Measurements from ENCODE around the gene VWA5A.

The VWA5A gene, protein sequence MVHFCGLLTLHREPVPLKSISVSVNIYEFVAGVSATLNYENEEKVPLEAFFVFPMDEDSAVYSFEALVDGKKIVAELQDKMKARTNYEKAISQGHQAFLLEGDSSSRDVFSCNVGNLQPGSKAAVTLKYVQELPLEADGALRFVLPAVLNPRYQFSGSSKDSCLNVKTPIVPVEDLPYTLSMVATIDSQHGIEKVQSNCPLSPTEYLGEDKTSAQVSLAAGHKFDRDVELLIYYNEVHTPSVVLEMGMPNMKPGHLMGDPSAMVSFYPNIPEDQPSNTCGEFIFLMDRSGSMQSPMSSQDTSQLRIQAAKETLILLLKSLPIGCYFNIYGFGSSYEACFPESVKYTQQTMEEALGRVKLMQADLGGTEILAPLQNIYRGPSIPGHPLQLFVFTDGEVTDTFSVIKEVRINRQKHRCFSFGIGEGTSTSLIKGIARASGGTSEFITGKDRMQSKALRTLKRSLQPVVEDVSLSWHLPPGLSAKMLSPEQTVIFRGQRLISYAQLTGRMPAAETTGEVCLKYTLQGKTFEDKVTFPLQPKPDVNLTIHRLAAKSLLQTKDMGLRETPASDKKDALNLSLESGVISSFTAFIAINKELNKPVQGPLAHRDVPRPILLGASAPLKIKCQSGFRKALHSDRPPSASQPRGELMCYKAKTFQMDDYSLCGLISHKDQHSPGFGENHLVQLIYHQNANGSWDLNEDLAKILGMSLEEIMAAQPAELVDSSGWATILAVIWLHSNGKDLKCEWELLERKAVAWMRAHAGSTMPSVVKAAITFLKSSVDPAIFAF

GRCh38 chr11:124114942-124115781, at the start of gene VWA5A:
Gene VWA5A, plus strand, starts transcription at chr11:124115450. Its CDS starts 2,062 bp downstream, at chr11:124117512.
- DNase-seq: peak; percentile 45

GRCh38 chr11:124068601-124069110, 46.6 kb upstream of the VWA5A start:
- no peak for DNase-seq

DNA sequence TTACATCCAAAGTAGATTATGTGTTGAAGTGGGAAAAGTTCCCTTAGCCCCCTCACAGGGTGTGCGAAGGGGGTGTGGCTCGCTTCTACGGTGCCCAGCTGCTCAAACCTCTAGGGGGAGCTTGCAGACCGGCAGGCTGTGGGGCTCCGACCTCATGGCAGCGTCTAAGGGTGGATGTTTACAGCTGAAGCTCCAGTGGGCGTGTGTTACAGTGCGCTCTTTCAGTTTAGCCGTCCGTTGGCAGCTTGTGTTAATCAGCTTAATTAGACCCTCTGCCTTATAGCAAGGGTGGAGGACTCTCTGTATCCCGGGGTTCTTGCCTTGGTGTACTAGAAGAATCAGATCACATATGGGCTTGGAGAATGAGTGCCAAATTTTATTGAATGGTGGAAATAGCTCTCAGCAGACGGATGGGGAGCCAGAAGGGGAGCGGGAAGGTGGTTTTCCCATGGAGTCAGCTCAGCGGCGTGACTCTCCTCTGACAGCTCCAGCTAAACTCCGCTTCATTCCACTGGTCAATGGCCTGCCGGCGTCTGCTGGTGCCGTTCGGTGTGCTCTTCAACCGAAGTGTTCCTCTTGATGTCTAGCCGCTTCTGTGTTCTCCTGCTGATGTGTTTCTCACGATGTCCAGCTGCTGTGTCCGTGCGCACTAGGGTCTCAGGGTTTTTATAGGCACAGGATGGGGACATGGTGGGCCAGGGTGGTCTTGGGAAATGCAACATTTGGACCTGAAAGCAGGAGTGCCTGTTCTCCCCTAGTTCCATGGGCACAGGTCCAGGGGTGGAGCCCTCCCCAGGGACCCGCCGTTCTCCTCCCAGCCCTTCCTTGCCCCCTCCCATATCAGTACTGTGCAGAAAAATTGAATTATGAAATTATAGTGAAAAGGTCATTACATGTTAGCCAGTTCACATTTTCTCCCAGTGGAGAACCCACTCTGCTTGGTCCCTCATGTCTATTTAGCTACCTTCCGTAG, 45.5 kb upstream of the VWA5A start:
- DNase-seq: no peak

- DNase-seq: peak; percentile 75
Measured at GRCh38 chr11:124070915-124071622, 44.2 kb upstream of the VWA5A start.

- no peak for DNase-seq
Measured at GRCh38 chr11:124071623-124071948, 43.7 kb upstream of the VWA5A start.

DNA sequence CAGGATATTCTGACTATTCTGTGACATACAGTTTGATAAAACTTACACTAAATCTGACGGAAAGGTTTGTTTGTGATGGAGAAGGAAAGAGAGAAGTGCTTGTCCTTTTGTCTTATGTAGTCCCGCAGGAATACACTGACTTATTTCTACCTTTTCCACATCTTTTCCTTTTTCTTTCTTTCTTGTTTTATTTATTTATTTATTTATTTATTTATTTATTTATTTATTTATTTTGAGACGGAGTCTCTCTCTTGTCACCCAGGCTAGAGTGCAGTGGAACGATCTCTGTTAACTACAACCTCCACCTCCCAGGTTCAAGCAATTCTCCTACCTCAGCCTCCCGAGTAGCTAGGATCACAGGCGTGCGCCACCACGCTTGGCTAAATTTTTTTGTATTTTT, 43.1 kb upstream of the VWA5A start:
- DNase-seq: no peak

- DNase-seq: no peak
Measured at GRCh38 chr11:124074554-124074953, 40.7 kb upstream of the VWA5A start.

DNA sequence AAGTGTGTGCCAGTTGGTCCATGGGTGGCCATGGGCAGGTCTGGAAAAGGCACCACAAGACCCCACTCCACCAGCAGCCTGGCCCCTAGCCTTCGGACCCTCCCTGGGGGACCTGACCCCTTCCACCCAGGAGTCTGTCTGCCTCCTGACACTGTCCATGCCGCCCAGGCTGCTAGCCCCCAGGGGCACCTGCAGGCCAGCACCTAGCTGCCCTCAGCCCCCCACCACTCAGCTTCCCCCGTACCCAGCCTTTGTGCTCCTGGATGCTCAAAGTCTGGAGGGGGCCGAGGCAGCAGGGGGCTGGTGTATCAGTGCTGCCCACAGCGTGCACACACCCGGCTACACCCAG, 39.8 kb upstream of the VWA5A start:
- DNase-seq: no peak

GRCh38 chr11:124075841-124076651, 39.2 kb upstream of the VWA5A start:
- DNase-seq: no peak

GRCh38 chr11:124077266-124077665, 38.0 kb upstream of the VWA5A start:
- no peak for DNase-seq

GRCh38 chr11:124078591-124078990, 36.7 kb upstream of the VWA5A start:
- no peak for DNase-seq

DNA sequence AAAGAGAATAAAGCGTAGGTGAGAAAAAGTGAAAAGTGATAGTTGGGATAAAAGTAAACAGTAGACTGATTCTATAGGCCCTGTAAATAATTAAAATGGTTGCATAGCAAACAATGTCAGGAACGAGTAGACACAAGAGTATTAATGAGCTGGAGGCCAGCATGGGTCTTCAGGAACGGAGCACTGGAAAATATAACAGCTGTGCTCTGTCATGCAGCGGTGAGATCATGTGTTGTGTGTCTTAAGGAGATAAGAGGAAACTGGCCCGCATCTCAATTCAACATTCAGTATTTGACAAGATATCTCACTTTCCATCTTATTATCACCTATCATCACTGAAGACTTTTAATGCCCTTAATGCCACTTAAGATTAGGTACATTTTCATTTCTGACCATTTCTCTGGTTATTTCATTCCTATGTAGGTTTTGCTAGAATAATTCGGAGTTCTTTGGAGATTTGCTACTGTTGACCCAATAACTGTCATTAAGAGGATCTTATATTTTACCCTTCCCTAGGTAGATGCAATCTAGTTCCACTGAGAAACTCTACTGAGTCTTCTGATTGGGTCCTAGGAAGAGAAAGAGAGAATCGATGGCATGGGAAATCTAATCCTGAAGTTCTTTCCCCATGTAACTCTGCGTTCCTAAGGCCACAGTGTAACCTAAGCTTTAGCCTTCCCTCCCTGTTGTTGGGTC, 35.5 kb upstream of the VWA5A start:
- DNase-seq: no peak

GRCh38 chr11:124080327-124081001, 34.8 kb upstream of the VWA5A start:
- DNase-seq: no peak

DNA sequence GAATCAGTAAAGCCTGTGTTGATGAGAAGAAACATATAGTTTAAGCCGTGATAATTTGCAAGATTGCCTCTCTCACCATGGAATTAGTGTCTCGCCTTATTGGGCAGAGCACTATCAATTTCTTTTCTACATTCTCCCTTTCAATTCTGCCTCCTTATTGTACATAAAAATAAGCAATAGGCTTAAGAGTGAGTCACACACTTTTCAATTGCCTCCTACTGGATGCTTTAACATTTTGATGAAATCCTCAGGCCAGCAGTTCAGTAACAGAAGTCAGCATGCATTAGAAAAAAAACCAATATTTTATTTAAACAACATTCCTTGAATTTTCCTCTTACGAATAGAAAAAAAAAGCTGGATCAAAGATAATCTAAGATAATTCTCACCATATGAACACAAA, 33.8 kb upstream of the VWA5A start:
- DNase-seq: no peak

DNA sequence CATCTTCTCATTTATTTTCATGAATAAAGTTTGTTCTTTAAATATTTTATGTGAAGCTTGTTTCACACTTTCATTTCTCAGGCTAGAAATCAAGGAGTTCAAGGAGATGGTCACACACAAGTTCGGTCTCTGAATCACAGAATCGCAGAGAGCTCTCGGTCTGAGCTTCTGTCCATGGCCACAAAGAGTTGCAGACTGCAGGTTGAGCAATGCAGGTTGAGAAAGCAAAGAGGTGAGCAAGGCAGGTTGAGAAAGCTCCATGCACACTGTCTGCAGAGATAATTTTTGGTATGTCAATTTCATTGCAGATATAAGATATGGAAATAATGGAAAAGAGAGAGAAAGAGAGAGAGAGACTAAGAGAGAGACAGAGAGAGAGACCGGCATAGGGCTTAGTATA, 32.9 kb upstream of the VWA5A start:
- DNase-seq: no peak

DNA sequence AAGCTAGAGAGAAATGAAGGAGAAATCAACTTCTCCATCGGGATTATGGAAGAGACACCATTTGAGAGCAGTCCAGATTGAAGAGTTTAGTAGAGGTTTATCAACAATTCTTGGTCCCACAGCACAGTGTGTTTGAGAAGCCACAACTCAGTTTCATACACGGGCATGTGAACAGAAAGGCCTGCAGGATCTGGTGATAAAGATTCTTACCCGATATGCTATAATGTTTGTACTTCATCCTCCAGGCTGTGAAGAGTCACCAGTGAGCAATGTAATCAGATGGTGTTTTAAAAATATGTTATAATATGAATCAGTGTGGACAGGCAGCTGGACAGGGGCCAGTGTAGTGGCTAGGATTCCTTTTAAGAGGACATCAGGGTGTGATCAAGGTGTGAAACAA, 29.7 kb upstream of the VWA5A start:
- no peak for DNase-seq

- DNase-seq: no peak
Measured at GRCh38 chr11:124085997-124086846, 29.0 kb upstream of the VWA5A start.

DNA sequence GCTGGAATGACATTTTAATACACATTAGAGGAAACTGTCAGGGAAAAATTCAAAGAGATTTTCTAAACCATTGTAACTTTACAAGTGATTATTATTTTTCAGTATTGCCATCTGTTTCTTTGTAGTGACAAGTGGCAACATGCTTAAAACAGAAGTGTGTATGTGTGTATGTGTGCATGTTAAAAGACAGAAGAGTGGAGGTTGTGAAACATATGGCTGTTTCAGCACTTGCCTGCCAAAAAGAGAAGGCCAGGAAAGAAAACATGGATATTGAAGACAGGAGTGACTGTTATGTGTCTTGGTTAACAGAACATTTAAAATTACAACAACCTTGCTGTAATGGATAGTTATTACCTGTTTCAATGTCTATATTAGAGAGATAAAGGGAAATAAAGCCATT, 24.3 kb upstream of the VWA5A start:
- no peak for DNase-seq
